K562 (cell line): Measurements from ENCODE around the gene GYG1. TPM values are rescaled to one million over a fixed set of nuclear protein-coding genes. Genes with fewer than 3 reads are reported as not detected.

Experiments used
- ATAC-seq: fragments of 200-7000 bp; cut with Tn5 transposase; 3 replicates; pipeline ENCODE4 v1.9.1; 2020; ENCODE audit warnings: moderate library complexity
- BruUV-seq: library from RNA; stranded (reverse); fragments of 400-500 nt; replicated peaks from 2 replicates; lab custom pipeline; 2021; lab: Mats Ljungman, UMichigan
- CTCF ChIA-PET: fragments of 300-600 bp; formaldehyde crosslinking; extraction: SDS; loops from one replicate; lab custom pipeline; 2021; ENCODE audit warnings: low intra/inter-chr PET ratio; lab: Yijun Ruan, JAX
- POLR2A ChIA-PET: fragments of 300-600, 350-650 bp; sonication (Branson Sonifier 250); formaldehyde crosslinking; extraction: SDS; loops from one replicate; lab custom pipeline; 2021; ENCODE audit warnings: antibody characterized with exemption, inconsistent platforms; lab: Yijun Ruan, JAX
- DNase-seq, 4 experiments: peaks; one replicate each; pipeline versions ENCODE4 v3.0.0 to v3.0.0-alpha.2; 2011 to 2018; ENCODE audit warnings: low spot score in 3 of 4, mixed read lengths in 3 of 4; ENCODE audit errors: extremely low read depth in 1 of 4
- FAIRE-seq: peaks from 2 replicates; lab custom pipeline; 2011; peaks lifted over from hg19 to GRCh38; lab: Jason Lieb, UNC
- H2AFZ ChIP-seq: 2 replicates; pipeline ENCODE4 v1.6.0; 2011; ENCODE audit warnings: low read depth, low read length, control low read depth, inconsistent platforms
- H3K27ac ChIP-seq: fragments of 200-600 bp; 3 replicates; pipeline ENCODE4 v1.8.0; 2011; ENCODE audit warnings: low read depth, mild to moderate bottlenecking, control low read depth, inconsistent platforms, low read length, moderate library complexity, mixed read lengths; ENCODE audit errors: extremely low read depth
- H3K27me3 ChIP-seq, 2 experiments: fragments of 300-600 bp in 1 of 2; 2 replicates in 1 of 2; 3 replicates in 1 of 2; pipeline versions ENCODE4 v1.6.0 to v1.8.0; 2011; ENCODE audit warnings: inconsistent platforms in 2 of 2, low read length in 2 of 2, mild to moderate bottlenecking in 1 of 2, mixed read lengths in 1 of 2, moderate library complexity in 1 of 2; ENCODE audit not compliant: control insufficient read depth in 2 of 2, insufficient read depth in 2 of 2
- H3K36me3 ChIP-seq: fragments of 300-600 bp; 3 replicates; pipeline ENCODE4 v1.8.0; 2011; ENCODE audit warnings: mild to moderate bottlenecking, low read length, inconsistent platforms; ENCODE audit not compliant: control insufficient read depth, insufficient read depth
- H3K4me1 ChIP-seq, 2 experiments: fragments of 200-600 bp in 1 of 2; replicated peaks in 1 of 2; 2 replicates in 1 of 2; 3 replicates in 1 of 2; pipeline versions ENCODE4 v1.5.1 to v1.8.0; 2011; ENCODE audit warnings: inconsistent platforms in 2 of 2, low read length in 2 of 2, mild to moderate bottlenecking in 1 of 2, mixed read lengths in 1 of 2, moderate library complexity in 1 of 2; ENCODE audit not compliant: control insufficient read depth in 2 of 2, insufficient read depth in 2 of 2
- H3K4me2 ChIP-seq: 2 replicates; pipeline ENCODE4 v1.6.1; 2011; ENCODE audit warnings: low read length, control low read depth, inconsistent platforms, mixed read lengths; ENCODE audit not compliant: insufficient read depth
- H3K4me3 ChIP-seq: fragments of 200-600 bp; sonication (generic), shearing (Covaris generic); 2 replicates; pipeline ENCODE4 v1.5.1; 2016; ENCODE audit warnings: control low read depth, inconsistent platforms
- H3K79me2 ChIP-seq: fragments of 200-600 bp; 3 replicates; pipeline ENCODE4 v1.8.0; 2011; ENCODE audit warnings: low read length, inconsistent platforms; ENCODE audit not compliant: control insufficient read depth, insufficient read depth
- H3K9ac ChIP-seq, 2 experiments: 2 replicates each; pipeline versions ENCODE4 v1.6.0 to v1.6.1; 2011; ENCODE audit warnings: low read depth in 2 of 2, low read length in 2 of 2, control low read depth in 1 of 2, inconsistent platforms in 1 of 2, mild to moderate bottlenecking in 1 of 2, mixed read lengths in 1 of 2; ENCODE audit not compliant: insufficient read depth in 1 of 2
- H3K9me1 ChIP-seq: one replicate; pipeline ENCODE4 v1.6.0; 2011; ENCODE audit warnings: inconsistent platforms, mild to moderate bottlenecking, low read length, moderate library complexity; ENCODE audit not compliant: control insufficient read depth, insufficient read depth
- H3K9me3 ChIP-seq: replicated peaks from 2 replicates; pipeline ENCODE4 v1.5.1; 2011; ENCODE audit warnings: low read depth, low read length, inconsistent platforms; ENCODE audit not compliant: control insufficient read depth, insufficient read depth
- H4K20me1 ChIP-seq: replicated peaks from 2 replicates; pipeline ENCODE4 v1.6.1; 2011; ENCODE audit warnings: low read length, inconsistent platforms, mixed read lengths; ENCODE audit not compliant: control insufficient read depth, insufficient read depth
- CXXC5 ChIP-seq: fragments of 250-450 bp; sonication (Bioruptor Pico); IDR thresholded peaks from 2 replicates; pipeline ENCODE4 v1.8.0; 2022; ENCODE audit warnings: inconsistent platforms, mild to moderate bottlenecking, moderate library complexity
- ELF1 ChIP-seq: fragments of 200-800 bp; sonication (Bioruptor generic); IDR thresholded peaks from 2 replicates; pipeline ENCODE4 v1.6.1; 2016; ENCODE audit warnings: missing genetic modification characterization, missing compliant biosample characterization
- HIVEP1 ChIP-seq: fragments of 250-450 bp; sonication (Bioruptor Pico); IDR thresholded peaks from 2 replicates; pipeline ENCODE4 v1.4.0; 2020; ENCODE audit warnings: mild to moderate bottlenecking
- KLF16 ChIP-seq: IDR thresholded peaks from 2 replicates; pipeline ENCODE4 v1.6.1; 2016; ENCODE audit warnings: antibody characterized with exemption
- MBD2 ChIP-seq: sonication (generic); IDR thresholded peaks from 2 replicates; pipeline ENCODE4 v1.6.1; 2016; ENCODE audit warnings: low read depth, borderline replicate concordance
- RBFOX2 ChIP-seq: fragments of 200-400 bp; formaldehyde crosslinking; IDR thresholded peaks from 2 replicates; pipeline ENCODE4 v1.6.1; 2017; ENCODE audit warnings: low read depth, mild to moderate bottlenecking, low read length, moderate library complexity
- STAT5A ChIP-seq: IDR thresholded peaks from 2 replicates; pipeline ENCODE4 v1.6.1; 2012; ENCODE audit warnings: low read length, inconsistent platforms, borderline replicate concordance
- TCF7 ChIP-seq: sonication (generic); IDR thresholded peaks from 2 replicates; pipeline ENCODE4 v1.6.1; 2016; ENCODE audit warnings: antibody characterized with exemption, borderline replicate concordance
- THRB ChIP-seq: fragments of 450-650 bp; formaldehyde crosslinking; conservative IDR thresholded peaks from 2 replicates; pipeline ENCODE4 v1.4.0; 2022; ENCODE audit warnings: mild to moderate bottlenecking, missing genetic modification characterization
- ZNF12 ChIP-seq: sonication (generic); formaldehyde crosslinking; IDR thresholded peaks from 2 replicates; pipeline ENCODE4 v1.4.0; 2020; ENCODE audit warnings: mild to moderate bottlenecking, missing genetic modification reagents
- ZNF263 ChIP-seq: sonication (generic); formaldehyde crosslinking; IDR thresholded peaks from 2 replicates; pipeline ENCODE4 v1.8.0; 2022; ENCODE audit warnings: mild to moderate bottlenecking, missing genetic modification reagents, borderline replicate concordance
- ZNF274 ChIP-seq: IDR thresholded peaks from 2 replicates; pipeline ENCODE4 v1.6.1; 2011; ENCODE audit warnings: low read depth, mild to moderate bottlenecking, low read length, moderate library complexity, borderline replicate concordance
- ZNF395 ChIP-seq: fragments of 200-800 bp; sonication (Bioruptor generic); IDR thresholded peaks from 2 replicates; pipeline ENCODE4 v1.6.1; 2017; ENCODE audit warnings: missing genetic modification characterization, missing compliant biosample characterization
- ZNF511 ChIP-seq: sonication (generic); formaldehyde crosslinking; IDR thresholded peaks from 2 replicates; pipeline ENCODE4 v1.8.0; 2022; ENCODE audit warnings: mild to moderate bottlenecking, missing genetic modification reagents
- ZNF644 ChIP-seq: fragments of 200-800 bp; sonication (Bioruptor generic); IDR thresholded peaks from 2 replicates; pipeline ENCODE4 v1.6.1; 2016; ENCODE audit warnings: low read depth, missing genetic modification characterization, missing compliant biosample characterization
- ZNF766 ChIP-seq: fragments of 200-800 bp; sonication (Bioruptor generic); conservative IDR thresholded peaks from 2 replicates; pipeline ENCODE4 v1.6.1; 2016; ENCODE audit warnings: missing genetic modification characterization, missing compliant biosample characterization
- WGBS: fragments of 100-300 bp; shearing (Covaris generic); methylation state at CpG from one replicate; pipeline ENCODE4 v1.1.6; 2016; ENCODE audit warnings: low coverage, mixed read lengths; ENCODE audit not compliant: insufficient coverage; ENCODE audit errors: missing lambda C conversion rate; 5-methylcytosine and 5-hydroxymethylcytosine counted together
- in situ Hi-C: fragments of 300-500 bp; cut with MboI; formaldehyde crosslinking; loops from 4 replicates; pipeline ENCODE4 v1.15.0; 2018; ENCODE audit warnings: inconsistent platforms, mixed read lengths
- intact Hi-C: fragments of 100-400 bp; cut with micrococcal nuclease; formaldehyde crosslinking; loops from 2 replicates; pipeline ENCODE4 v1.14.2; 2022
- polyA plus RNA-seq, 8 experiments: library from polyadenylated mRNA; depleted of rRNA in 4 of 8; stranded (reverse) in 5 of 8; unstranded in 3 of 8; fragments of >200 nt; fragmentation: Nextera tagmentation in 2 of 8; fragmentation: Illumina TruSeq in 1 of 8; extraction: Ambion mirVana in 2 of 8; extraction: Trizol in 1 of 8; gene quantifications; 2 replicates each; pipeline versions ENCODE4 v1.2.1 to v1.2.3, GENCODE V29; 2011 to 2014; ENCODE audit warnings: inconsistent platforms in 1 of 8, missing spikeins in 1 of 8
- total RNA-seq, 7 experiments: library from RNA; depleted of rRNA in 6 of 7; stranded (reverse); fragments of >200 nt in 6 of 7; fragmentation: Illumina TruSeq in 2 of 7; extraction: Trizol in 2 of 7; gene quantifications; 2 replicates each; pipeline versions ENCODE4 v1.2.1 to v1.2.3, GENCODE V29; 2011 to 2021; ENCODE audit warnings: low replicate concordance in 1 of 7
- TF ChIP-seq, protein P1 (sequence below), 2 experiments: IDR thresholded peaks; 2 replicates each; pipeline ENCODE4 v1.6.1; 2012; ENCODE audit warnings: improper control_type of control experiment in 2 of 2, low read depth in 2 of 2, low read length in 2 of 2, borderline replicate concordance in 1 of 2

Gene GYG1
- total and polyA plus RNA-seq, 9 of the 15 experiments (the other 6 are each of a cell fraction or from before 2014, with no cell fraction given): 14.6 to 38.4 (median 24.6) TPM

- ChIA-PET CTCF (no interaction called here), POLR2A (no interaction called here)
- H3K27me3 ChIP-seq: no peaks in the 10 kb centered on the region; a peak in 2 of 5 replicates
- no peaks in the 10 kb centered on the region for H4K20me1 ChIP-seq
- no peaks in the 10 kb centered on the region for H3K79me2 ChIP-seq
- H3K9me3 ChIP-seq: no peaks in the 10 kb centered on the region
- H3K9me1 ChIP-seq: no peaks in the 10 kb centered on the region
- no peak overlapping the region for H3K4me2 ChIP-seq
- ATAC-seq: no peak
- intact Hi-C loops: no loop called here
- no peak overlapping the region for H3K9ac ChIP-seq
- H2AFZ ChIP-seq: no peak overlapping the region
- no peaks in the 10 kb centered on the region for H3K36me3 ChIP-seq
- BruUV-seq: no TSS peak
- no peaks in the 10 kb centered on the region for H3K4me1 ChIP-seq
- no peak for DNase-seq
- in situ Hi-C loops: loop anchor here (25.0 kb wide), 1 partner anchor 513 kb away; no protein-coding TSS in a partner anchor
- H3K4me3 ChIP-seq: no peak overlapping the region
- FAIRE-seq: peak; percentile 46
- H3K27ac ChIP-seq: no peak overlapping the region
- WGBS: 21% methylated on average over 2 of the region's 2 CpGs
- TF ChIP-seq HIVEP1 (CRISPR knock-in tag) (no peak), TCF7 (no peak), ZNF263 (CRISPR knock-in tag) (no peak), ZNF395 (CRISPR knock-in tag) (no peak), RBFOX2 (no peak), MBD2 (no peak), ZNF274 (no peak), STAT5A (no peak), ZNF511 (CRISPR knock-in tag) (no peak), ELF1 (no peak), THRB (no peak), ZNF766 (CRISPR knock-in tag) (no peak), ZNF12 (CRISPR knock-in tag) (no peak), CXXC5 (CRISPR knock-in tag) (no peak), KLF16 (no peak), ZNF644 (tag) (no peak)
- TF ChIP-seq, protein P1, sequence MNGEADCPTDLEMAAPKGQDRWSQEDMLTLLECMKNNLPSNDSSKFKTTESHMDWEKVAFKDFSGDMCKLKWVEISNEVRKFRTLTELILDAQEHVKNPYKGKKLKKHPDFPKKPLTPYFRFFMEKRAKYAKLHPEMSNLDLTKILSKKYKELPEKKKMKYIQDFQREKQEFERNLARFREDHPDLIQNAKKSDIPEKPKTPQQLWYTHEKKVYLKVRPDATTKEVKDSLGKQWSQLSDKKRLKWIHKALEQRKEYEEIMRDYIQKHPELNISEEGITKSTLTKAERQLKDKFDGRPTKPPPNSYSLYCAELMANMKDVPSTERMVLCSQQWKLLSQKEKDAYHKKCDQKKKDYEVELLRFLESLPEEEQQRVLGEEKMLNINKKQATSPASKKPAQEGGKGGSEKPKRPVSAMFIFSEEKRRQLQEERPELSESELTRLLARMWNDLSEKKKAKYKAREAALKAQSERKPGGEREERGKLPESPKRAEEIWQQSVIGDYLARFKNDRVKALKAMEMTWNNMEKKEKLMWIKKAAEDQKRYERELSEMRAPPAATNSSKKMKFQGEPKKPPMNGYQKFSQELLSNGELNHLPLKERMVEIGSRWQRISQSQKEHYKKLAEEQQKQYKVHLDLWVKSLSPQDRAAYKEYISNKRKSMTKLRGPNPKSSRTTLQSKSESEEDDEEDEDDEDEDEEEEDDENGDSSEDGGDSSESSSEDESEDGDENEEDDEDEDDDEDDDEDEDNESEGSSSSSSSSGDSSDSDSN (IDR thresholded peaks at IDR 0.05; ENCODE audit: borderline replicate concordance in 1 of 2, low read depth in 2 of 2, low read length in 2 of 2): no peak
These were observed 16.6 kb upstream of the GYG1 start for GRCh38 chr3:148974726-148975125.
